Stomach smooth muscle (tissue), 2 donors: ENCODE results near the gene CTNNA3.

ENCODE experiments used
- H3K27ac ChIP-seq: one replicate; pipeline ENCODE4 v1.7.0; 2013; ENCODE audit warnings: mild to moderate bottlenecking, low read length, inconsistent platforms
- H3K27me3 ChIP-seq, 2 donors: one replicate each; pipeline ENCODE4 v1.7.0; 2013; ENCODE audit warnings: low read length in 2 of 2; ENCODE audit not compliant: insufficient read depth in 2 of 2, control insufficient read depth in 1 of 2
- H3K36me3 ChIP-seq, 2 donors: one replicate each; pipeline ENCODE4 v1.7.0; 2013; ENCODE audit warnings: low read length in 2 of 2; ENCODE audit not compliant: control insufficient read depth in 2 of 2, insufficient read depth in 2 of 2
- H3K4me1 ChIP-seq: one replicate; pipeline ENCODE4 v1.7.0; 2013; ENCODE audit warnings: low read length; ENCODE audit not compliant: control insufficient read depth, insufficient read depth
- H3K4me3 ChIP-seq, 2 donors: one replicate each; pipeline ENCODE4 v1.7.0; 2013; ENCODE audit warnings: low read length in 2 of 2
- H3K9ac ChIP-seq, 2 donors: one replicate each; pipeline ENCODE4 v1.7.0; 2013; ENCODE audit warnings: low read length in 2 of 2, mild to moderate bottlenecking in 1 of 2
- H3K9me3 ChIP-seq, 2 donors: one replicate each; pipeline ENCODE4 v1.7.0; 2013; ENCODE audit warnings: low read length in 2 of 2; ENCODE audit not compliant: control insufficient read depth in 2 of 2
- donor health status: healthy.
- donor health status: Pancreatic carcinoma.

Gene CTNNA3

DNA sequence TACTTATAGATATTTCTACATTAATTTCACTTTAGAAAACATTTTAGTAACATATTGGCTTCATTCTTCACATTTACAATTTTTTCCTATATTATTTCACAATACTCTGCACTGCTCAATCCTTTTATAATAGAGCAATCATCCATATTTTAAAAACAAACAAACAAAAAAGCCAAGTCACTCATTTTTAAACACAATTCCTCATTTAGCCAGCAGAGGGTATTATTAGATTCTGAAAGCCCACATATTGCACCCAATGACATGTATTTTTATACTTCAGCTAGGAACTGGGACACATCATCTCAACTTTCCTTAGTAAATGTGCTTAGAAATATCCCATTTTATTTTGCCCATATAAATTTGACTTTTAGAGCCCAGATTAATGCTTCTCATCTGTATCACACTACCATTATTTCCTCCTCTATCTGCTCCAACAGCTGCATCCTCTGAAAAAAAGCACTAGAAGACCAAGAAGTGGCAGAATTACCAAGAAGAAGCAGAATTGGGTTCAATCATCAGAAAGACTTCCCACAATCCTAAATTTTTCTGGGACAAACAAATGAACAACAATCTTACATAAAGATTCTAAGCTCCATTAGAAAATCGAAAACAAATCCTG is 29.5 kb downstream of the CTNNA3 start:
- Histone ChIP-seq H3K4me3 (no peak overlapping the region), H3K4me1 (no peaks in the 10 kb centered on the region), H3K27ac (no peak overlapping the region), H3K27me3 (no peaks in the 10 kb centered on the region), H3K36me3 (no peaks in the 10 kb centered on the region), H3K9ac (no peak overlapping the region), H3K9me3 (no peaks in the 10 kb centered on the region)

GRCh38 chr10:67665491-67665890 is 30.5 kb downstream of the CTNNA3 start:
- Histone ChIP-seq H3K4me1 (no peaks in the 10 kb centered on the region), H3K4me3 (peak overlapping the region; percentile 17 to 48), H3K27ac (no peak overlapping the region), H3K36me3 (no peaks in the 10 kb centered on the region), H3K9me3 (no peaks in the 10 kb centered on the region), H3K27me3 (no peaks in the 10 kb centered on the region), H3K9ac (no peak overlapping the region)

DNA sequence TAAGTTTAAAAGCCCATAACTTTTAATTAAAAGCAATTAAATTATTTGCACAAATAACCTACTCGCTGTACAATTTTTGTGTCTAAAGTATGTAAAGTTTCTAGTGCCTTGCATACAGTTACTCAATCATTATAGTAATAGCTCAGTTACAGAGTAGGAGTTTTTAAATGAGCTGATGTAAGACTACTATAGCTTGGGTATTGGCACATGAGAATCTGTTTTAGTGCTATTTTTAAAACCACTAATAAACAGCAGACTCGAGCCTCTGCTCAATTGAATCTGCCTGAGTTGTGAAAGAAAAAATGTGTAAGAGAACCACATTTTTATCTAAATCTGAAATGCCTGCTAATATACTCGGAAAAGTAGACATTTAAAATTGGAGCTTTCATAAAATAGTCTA is 31.1 kb downstream of the CTNNA3 start:
- H3K27ac ChIP-seq, result no peak overlapping the region
- no peaks in the 10 kb centered on the region for H3K36me3 ChIP-seq
- no peak overlapping the region for H3K9ac ChIP-seq
- H3K4me1 ChIP-seq, result no peaks in the 10 kb centered on the region
- no peak overlapping the region for H3K4me3 ChIP-seq
- H3K27me3 ChIP-seq, result no peaks in the 10 kb centered on the region
- H3K9me3 ChIP-seq, result no peaks in the 10 kb centered on the region

- Histone ChIP-seq H3K4me1 (no peaks in the 10 kb centered on the region), H3K36me3 (no peaks in the 10 kb centered on the region), H3K9me3 (no peaks in the 10 kb centered on the region), H3K4me3 (no peak overlapping the region), H3K27ac (no peak overlapping the region), H3K27me3 (no peaks in the 10 kb centered on the region), H3K9ac (no peak overlapping the region)
These were observed 32.4 kb downstream of the CTNNA3 start for GRCh38 chr10:67663449-67664087.

GRCh38 chr10:67662415-67662814 is 33.6 kb downstream of the CTNNA3 start:
- H3K27ac ChIP-seq, result no peak overlapping the region
- H3K9ac ChIP-seq, result no peak overlapping the region
- no peaks in the 10 kb centered on the region for H3K36me3 ChIP-seq
- H3K27me3 ChIP-seq, result no peaks in the 10 kb centered on the region
- no peaks in the 10 kb centered on the region for H3K4me1 ChIP-seq
- H3K9me3 ChIP-seq, result no peaks in the 10 kb centered on the region
- H3K4me3 ChIP-seq, result no peak overlapping the region

DNA sequence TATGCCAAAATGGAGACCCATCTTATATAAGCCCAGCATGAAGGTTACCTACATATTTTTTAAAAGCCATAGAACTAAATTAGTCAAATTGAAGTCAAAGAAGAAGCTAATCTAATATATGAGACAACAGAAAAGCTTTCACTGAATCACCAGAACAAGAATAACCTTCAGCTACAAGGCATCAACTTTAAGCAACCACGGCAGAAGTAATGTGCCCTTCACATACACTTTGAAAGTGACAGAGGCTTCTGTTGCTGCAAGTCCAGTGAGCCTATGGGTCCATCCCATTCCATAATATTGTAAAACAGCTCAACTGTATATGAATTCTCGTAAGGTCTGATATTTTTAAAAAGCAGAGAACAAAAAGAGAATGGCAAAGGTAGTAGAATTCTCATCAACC is 36.5 kb downstream of the CTNNA3 start:
- H3K4me3 ChIP-seq, result no peak overlapping the region
- H3K27me3 ChIP-seq, result no peaks in the 10 kb centered on the region
- no peak overlapping the region for H3K9ac ChIP-seq

DNA sequence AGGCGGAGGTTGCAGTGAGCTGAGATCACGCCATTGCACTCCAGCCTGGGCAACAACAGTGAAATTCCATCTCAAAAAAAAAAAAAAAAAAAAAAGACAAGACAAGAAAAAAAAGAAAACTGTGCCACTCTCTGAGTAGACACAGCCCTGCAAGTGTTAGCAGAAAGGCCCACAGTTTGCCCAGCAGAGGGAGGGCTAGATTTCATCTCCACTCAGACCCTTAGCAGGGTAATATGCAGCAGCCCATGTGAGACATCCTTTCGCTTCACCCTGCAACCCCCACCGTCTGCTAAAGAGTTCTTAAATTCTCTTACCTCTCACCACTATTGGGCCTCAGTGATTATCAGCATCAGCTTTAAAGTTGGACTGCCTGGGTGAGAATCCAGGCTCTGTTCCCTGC is 38.2 kb downstream of the CTNNA3 start:
- Histone ChIP-seq H3K9ac (no peak overlapping the region), H3K4me3 (no peak overlapping the region), H3K4me1 (no peaks in the 10 kb centered on the region), H3K27ac (no peak overlapping the region), H3K36me3 (no peaks in the 10 kb centered on the region), H3K27me3 (no peaks in the 10 kb centered on the region), H3K9me3 (no peaks in the 10 kb centered on the region)

More for the DNA sequence above, 36.5 kb downstream of the CTNNA3 start:
- H3K27ac ChIP-seq, result no peak overlapping the region
- no peaks in the 10 kb centered on the region for H3K9me3 ChIP-seq
- H3K36me3 ChIP-seq, result no peaks in the 10 kb centered on the region
- no peaks in the 10 kb centered on the region for H3K4me1 ChIP-seq

- Histone ChIP-seq H3K36me3 (no peaks in the 10 kb centered on the region), H3K27me3 (no peaks in the 10 kb centered on the region), H3K9ac (no peak overlapping the region), H3K4me1 (no peaks in the 10 kb centered on the region), H3K27ac (no peak overlapping the region), H3K9me3 (no peaks in the 10 kb centered on the region), H3K4me3 (no peak overlapping the region)
These were observed 45.4 kb downstream of the CTNNA3 start for GRCh38 chr10:67650558-67650957.

- Histone ChIP-seq H3K4me3 (no peak overlapping the region), H3K27me3 (no peaks in the 10 kb centered on the region), H3K9me3 (no peaks in the 10 kb centered on the region), H3K9ac (no peak overlapping the region), H3K27ac (no peak overlapping the region), H3K36me3 (no peaks in the 10 kb centered on the region), H3K4me1 (no peaks in the 10 kb centered on the region)
These were observed 47.3 kb downstream of the CTNNA3 start for GRCh38 chr10:67648613-67649229.

GRCh38 chr10:67630904-67631303 is 65.1 kb downstream of the CTNNA3 start:
- H3K4me3 ChIP-seq, result no peak overlapping the region
- H3K4me1 ChIP-seq, result no peaks in the 10 kb centered on the region
- H3K36me3 ChIP-seq, result no peaks in the 10 kb centered on the region
- no peaks in the 10 kb centered on the region for H3K9me3 ChIP-seq
- no peak overlapping the region for H3K27ac ChIP-seq
- H3K27me3 ChIP-seq, result no peaks in the 10 kb centered on the region
- H3K9ac ChIP-seq, result no peak overlapping the region

GRCh38 chr10:67629461-67629971 is 66.5 kb downstream of the CTNNA3 start:
- Histone ChIP-seq H3K27me3 (no peaks in the 10 kb centered on the region), H3K4me3 (no peak overlapping the region), H3K4me1 (no peaks in the 10 kb centered on the region), H3K9ac (no peak overlapping the region), H3K27ac (no peak overlapping the region), H3K9me3 (no peaks in the 10 kb centered on the region), H3K36me3 (no peaks in the 10 kb centered on the region)
